Spleen (tissue), 7 donors: ENCODE data around the gene NBEA.

Experiments
- POLR2A ChIP-seq, 3 donors: fragments of 450-650 bp; IDR thresholded peaks; one replicate each; pipeline ENCODE4 v1.5.1; 2017; ENCODE audit warnings: antibody characterized with exemption in 3 of 3, mild to moderate bottlenecking in 1 of 3
- TF ChIP-seq, protein P1 (sequence below), 11 experiments: fragments of 200-600 bp in 7 of 11; fragments of 450-650 bp in 4 of 11; sonication (generic) in 4 of 11; IDR thresholded peaks in 8 of 11; conservative IDR thresholded peaks in 3 of 11; 1 replicate in 7 of 11; 2 replicates in 4 of 11; pipeline versions ENCODE4 v1.4.0 to v1.8.0; 2016 to 2021; ENCODE audit warnings: antibody characterized with exemption in 11 of 11, inconsistent platforms in 4 of 11, mild to moderate bottlenecking in 1 of 11
- donor health status: DM: no; HTN: no; CAD: no; lungs with moderate emphysema.
- donor health status: DM: no; HTN: no; CAD: no.
- donor health status: DM: no; HTN: no; CAD: no.

DNA sequence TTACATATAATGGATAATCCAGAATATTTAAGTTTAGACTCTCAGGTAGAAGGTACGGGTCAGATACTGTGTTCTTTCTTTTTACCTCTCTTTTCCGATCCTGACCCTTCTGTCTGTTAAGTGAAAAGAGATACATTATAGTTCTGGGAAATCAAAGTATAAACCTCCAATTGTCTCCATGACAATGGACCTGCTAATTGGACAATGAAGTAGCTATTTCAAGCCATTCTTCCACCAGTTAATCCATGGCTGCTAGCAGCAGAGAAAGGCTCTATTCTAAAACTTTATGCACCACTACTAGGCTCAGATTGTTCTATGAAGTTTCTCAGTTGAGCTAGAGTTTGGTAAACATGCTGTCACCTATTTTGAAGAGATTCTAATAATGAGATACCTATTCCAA lies 8.3 kb upstream of the NBEA start:
- TF ChIP-seq, protein P1, sequence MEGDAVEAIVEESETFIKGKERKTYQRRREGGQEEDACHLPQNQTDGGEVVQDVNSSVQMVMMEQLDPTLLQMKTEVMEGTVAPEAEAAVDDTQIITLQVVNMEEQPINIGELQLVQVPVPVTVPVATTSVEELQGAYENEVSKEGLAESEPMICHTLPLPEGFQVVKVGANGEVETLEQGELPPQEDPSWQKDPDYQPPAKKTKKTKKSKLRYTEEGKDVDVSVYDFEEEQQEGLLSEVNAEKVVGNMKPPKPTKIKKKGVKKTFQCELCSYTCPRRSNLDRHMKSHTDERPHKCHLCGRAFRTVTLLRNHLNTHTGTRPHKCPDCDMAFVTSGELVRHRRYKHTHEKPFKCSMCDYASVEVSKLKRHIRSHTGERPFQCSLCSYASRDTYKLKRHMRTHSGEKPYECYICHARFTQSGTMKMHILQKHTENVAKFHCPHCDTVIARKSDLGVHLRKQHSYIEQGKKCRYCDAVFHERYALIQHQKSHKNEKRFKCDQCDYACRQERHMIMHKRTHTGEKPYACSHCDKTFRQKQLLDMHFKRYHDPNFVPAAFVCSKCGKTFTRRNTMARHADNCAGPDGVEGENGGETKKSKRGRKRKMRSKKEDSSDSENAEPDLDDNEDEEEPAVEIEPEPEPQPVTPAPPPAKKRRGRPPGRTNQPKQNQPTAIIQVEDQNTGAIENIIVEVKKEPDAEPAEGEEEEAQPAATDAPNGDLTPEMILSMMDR (IDR thresholded peaks at IDR 0.05 in 8 of 11, conservative IDR thresholded peaks at IDR 0.05 in 3 of 11): no peak
- TF ChIP-seq POLR2A (IDR thresholded peaks at IDR 0.05): no peak
